GM19372 (cell line): Measurements from ENCODE around the gene LMBR1.
"Not testable (repeated sequence)": the region's sequence is repeated elsewhere in the genome, so short reads cannot be mapped to it uniquely, and the experiment has no call there.

Source experiments
- ATAC-seq: cut with Tn5 transposase; IDR thresholded peaks from one replicate; pipeline ENCODE4 v1.9.1; 2021; ENCODE audit warnings: mild to moderate bottlenecking, low read depth, moderate library complexity; ENCODE audit not compliant: unreplicated experiment

LMBR1 gene

GRCh38 chr7:156638443-156639077 lies 254.4 kb downstream of the LMBR1 start:
- ATAC-seq = no peak

- ATAC-seq = not testable (repeated sequence)
These were observed 255.9 kb downstream of the LMBR1 start for GRCh38 chr7:156637093-156637492.

GRCh38 chr7:156635529-156636385 lies 257.2 kb downstream of the LMBR1 start:
- no peak for ATAC-seq

GRCh38 chr7:156634117-156634516 lies 258.9 kb downstream of the LMBR1 start:
- no peak for ATAC-seq

- ATAC-seq = no peak
These were observed 263.1 kb downstream of the LMBR1 start for GRCh38 chr7:156629873-156630272.

GRCh38 chr7:156628562-156628961 lies 264.4 kb downstream of the LMBR1 start:
- no peak for ATAC-seq
